Skeletal muscle tissue (tissue), 4 donors: Measurements from ENCODE around the gene DLG2. TPM values are rescaled to one million over a fixed set of nuclear protein-coding genes. Genes with fewer than 3 reads are reported as not detected.

Experiments
- H3K27ac ChIP-seq: one replicate; pipeline ENCODE4 v1.7.0; 2013; ENCODE audit warnings: mild to moderate bottlenecking, low read depth, low read length, inconsistent platforms
- H3K27me3 ChIP-seq, 3 donors: one replicate each; pipeline ENCODE4 v1.7.0; 2013; ENCODE audit warnings: low read length in 3 of 3; ENCODE audit not compliant: control insufficient read depth in 3 of 3, insufficient read depth in 3 of 3
- H3K36me3 ChIP-seq, 3 donors: one replicate each; pipeline ENCODE4 v1.7.0; 2013; ENCODE audit warnings: low read length in 3 of 3; ENCODE audit not compliant: control insufficient read depth in 3 of 3, insufficient read depth in 3 of 3
- H3K4me1 ChIP-seq, 3 donors: one replicate each; pipeline ENCODE4 v1.7.0; 2013; ENCODE audit warnings: low read length in 3 of 3, mild to moderate bottlenecking in 3 of 3; ENCODE audit not compliant: control insufficient read depth in 3 of 3, insufficient read depth in 3 of 3
- H3K4me3 ChIP-seq, 3 donors: one replicate each; pipeline ENCODE4 v1.7.0; 2013; ENCODE audit warnings: low read length in 3 of 3
- H3K9ac ChIP-seq, 3 donors: one replicate each; pipeline ENCODE4 v1.7.0; 2013; ENCODE audit warnings: low read length in 3 of 3, mild to moderate bottlenecking in 3 of 3, moderate library complexity in 2 of 3, low read depth in 1 of 3
- H3K9me3 ChIP-seq, 3 donors: one replicate each; pipeline ENCODE4 v1.7.0; 2013; ENCODE audit warnings: low read length in 3 of 3; ENCODE audit not compliant: control insufficient read depth in 3 of 3
- total RNA-seq: library from RNA; depleted of rRNA; stranded (reverse); fragments of >200 nt; gene quantifications from one replicate; pipeline ENCODE4 v1.2.3, GENCODE V29; 2014
- donor health status: Osteomylitis.

The DLG2 gene
- total RNA-seq, 1 donor from 2014 or later: 18.3 TPM

DNA sequence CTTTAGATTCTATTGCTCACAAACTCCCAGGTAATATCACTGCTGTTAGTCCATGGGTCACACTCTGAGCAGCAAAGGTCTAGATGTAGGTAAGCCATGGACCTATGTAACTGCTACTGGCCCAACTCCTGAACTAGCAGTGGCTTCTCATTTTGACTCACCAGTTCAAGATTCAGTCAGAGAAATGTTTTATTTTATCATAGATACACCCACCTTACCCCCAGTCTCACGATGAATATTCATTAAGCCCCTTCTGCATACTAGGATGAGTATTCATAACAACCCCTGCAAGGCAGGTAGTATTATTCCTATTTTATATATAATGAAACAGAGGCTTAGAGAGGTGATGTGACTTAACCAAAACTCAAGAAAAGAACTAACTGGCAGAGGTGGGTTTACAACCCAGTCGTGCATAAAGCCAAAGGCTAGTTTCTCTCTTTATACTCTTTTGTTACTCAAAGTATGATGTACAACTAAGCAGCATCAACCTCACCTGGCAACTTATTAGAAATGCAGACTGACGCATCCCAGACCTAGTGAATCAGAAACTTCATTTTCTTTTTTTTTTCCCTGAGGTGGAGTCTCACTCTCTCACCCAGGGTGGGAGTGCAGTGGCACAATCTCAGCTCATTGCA, 1383.4 kb downstream of the DLG2 start:
- H3K4me3 ChIP-seq: no peak overlapping the region
- no peaks in the 10 kb centered on the region for H3K36me3 ChIP-seq
- no peaks in the 10 kb centered on the region for H3K9me3 ChIP-seq
- no peak overlapping the region for H3K27ac ChIP-seq
- no peaks in the 10 kb centered on the region for H3K4me1 ChIP-seq
- no peak overlapping the region for H3K9ac ChIP-seq
- no peaks in the 10 kb centered on the region for H3K27me3 ChIP-seq

DNA sequence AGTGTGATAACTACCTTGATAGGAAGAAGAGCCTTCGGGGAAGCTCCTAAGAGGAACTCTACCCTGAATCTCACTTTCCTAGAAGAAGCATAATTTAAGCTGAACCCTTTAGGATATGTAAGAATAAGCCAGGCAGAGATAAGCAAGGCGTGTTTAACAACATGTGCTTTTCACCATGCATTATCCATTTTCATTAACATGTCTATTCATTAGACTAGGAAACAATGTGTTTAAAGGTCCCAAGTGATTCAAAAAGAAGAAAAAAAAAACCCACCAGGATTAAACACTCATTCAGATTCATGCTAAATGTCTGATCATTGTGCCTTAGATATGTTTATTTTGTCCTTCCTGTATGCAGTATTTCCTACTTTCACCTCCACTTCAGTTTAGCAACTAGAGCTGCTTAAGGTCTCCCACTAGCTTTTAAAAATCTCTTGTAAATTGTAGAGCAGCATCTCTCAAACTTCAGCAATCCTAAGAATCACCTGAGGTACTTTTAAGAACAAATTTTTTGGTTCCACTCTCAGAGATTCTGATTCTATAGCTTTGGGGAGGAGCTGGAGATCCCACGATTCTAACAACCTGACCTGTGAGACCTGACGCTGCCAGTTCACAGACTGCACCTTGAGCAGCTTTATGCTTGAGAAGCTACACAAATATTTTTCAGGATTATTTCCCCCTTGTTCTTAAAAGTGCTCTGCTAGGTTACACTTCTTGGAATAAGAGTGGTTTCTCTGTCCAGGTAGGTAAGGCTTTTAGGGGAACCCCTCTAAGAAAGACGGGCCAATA, 1385.6 kb downstream of the DLG2 start:
- H3K36me3 ChIP-seq: no peaks in the 10 kb centered on the region
- H3K27ac ChIP-seq: no peak overlapping the region
- no peak overlapping the region for H3K9ac ChIP-seq
- H3K9me3 ChIP-seq: no peaks in the 10 kb centered on the region
- no peaks in the 10 kb centered on the region for H3K4me1 ChIP-seq
- H3K4me3 ChIP-seq: no peak overlapping the region
- H3K27me3 ChIP-seq: no peaks in the 10 kb centered on the region

DNA sequence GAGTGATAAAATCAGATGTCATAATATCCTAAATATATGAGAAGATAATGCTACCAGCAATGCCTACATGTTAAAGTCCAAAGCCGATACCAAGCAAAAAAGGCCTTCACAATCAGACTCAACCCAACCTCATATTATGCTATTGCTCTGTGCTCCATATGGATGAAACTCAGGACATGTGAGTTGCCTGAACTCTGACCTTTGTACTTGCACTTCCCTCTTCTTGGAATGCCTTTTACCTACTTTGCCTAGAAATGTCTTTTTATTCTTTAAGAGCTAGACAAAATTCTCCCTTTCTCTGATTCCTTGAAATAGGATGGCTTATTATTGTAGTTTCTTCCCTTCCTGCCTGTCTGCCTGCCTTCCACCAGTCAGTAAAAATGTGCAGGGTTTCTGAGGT, 1386.3 kb downstream of the DLG2 start:
- Histone ChIP-seq H3K27me3 (no peaks in the 10 kb centered on the region), H3K9me3 (no peaks in the 10 kb centered on the region), H3K4me1 (no peaks in the 10 kb centered on the region)

DNA sequence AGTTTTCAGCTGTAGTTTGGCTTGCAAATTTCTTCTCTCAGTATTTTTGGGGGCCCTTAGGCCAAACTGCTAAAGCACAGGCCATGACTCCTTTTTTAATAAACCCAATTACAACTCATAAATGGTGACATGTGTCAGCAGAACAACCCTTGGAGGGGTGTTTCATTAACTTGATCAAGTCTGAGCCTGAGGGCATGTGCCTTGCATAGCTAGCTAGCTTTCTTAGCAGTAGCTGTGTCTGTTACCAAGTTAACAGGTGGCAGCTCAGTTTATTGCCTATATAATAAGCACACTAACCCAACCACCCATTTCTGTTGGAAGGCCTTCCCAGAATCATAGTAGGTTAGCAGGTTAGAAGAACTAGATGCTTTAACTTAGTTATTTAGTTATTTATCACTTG, 1390.7 kb downstream of the DLG2 start:
- H3K9me3 ChIP-seq: no peaks in the 10 kb centered on the region
- no peak overlapping the region for H3K27ac ChIP-seq
- H3K4me1 ChIP-seq: no peaks in the 10 kb centered on the region
- H3K9ac ChIP-seq: no peak overlapping the region
- H3K27me3 ChIP-seq: no peaks in the 10 kb centered on the region
- no peaks in the 10 kb centered on the region for H3K36me3 ChIP-seq
- no peak overlapping the region for H3K4me3 ChIP-seq

More for the DNA sequence above, 1386.3 kb downstream of the DLG2 start:
- no peak overlapping the region for H3K4me3 ChIP-seq
- no peak overlapping the region for H3K27ac ChIP-seq
- H3K36me3 ChIP-seq: no peaks in the 10 kb centered on the region
- H3K9ac ChIP-seq: no peak overlapping the region

DNA sequence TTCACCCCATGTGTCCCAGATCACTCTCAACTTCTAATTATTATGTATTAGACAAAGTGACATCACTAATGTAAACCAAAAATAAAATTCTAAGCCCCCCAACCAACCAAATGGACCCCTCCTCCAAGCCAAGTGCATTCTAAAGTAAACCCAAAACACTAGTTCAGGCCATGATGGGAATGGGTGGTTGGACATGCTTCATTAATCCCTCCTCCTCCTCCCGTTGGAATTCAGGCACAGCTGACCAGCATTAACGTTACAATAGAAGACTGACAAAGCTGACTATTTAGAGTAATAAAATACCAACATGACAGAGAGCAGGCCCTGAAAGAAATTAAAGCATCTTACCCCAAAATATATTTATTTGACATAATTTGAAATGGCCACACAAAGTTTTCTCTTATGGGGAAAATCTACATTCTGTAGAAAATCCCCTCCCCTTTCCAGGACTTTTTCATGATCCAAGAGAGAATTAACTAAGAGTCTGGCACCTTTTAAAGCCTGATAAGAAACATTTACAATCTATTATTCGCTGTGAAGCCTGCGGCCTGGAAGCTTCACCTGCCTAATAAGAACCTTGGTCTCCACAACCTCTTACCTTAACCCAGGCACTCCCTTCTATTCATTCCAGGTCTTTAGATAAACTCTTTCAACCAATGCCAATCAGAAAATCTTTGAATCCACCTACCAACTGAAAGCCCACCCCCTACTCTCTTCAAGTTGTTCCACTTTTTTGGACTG, 1392.5 kb downstream of the DLG2 start:
- H3K36me3 ChIP-seq: no peaks in the 10 kb centered on the region
- H3K27me3 ChIP-seq: no peaks in the 10 kb centered on the region
- H3K9ac ChIP-seq: no peak overlapping the region

DNA sequence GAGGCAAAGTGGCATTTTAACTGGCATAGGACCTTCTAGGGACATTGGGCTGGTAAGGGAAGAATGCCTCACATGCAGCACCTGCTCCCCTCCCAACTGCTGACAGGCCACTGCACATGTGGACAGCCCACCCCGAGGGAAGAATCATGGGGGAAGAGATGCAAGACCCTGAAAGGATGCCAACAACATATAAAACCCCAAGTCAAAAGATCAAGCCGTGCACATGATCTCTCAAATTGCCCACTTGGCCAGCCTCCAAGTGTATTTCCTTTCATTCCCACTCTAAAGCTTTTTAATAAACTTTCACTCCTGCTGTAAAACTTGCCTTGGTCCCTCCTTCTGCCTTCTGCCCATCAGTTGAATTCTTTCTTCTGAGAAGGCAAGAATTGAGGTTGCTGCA, 1393.1 kb downstream of the DLG2 start:
- Histone ChIP-seq H3K9ac (no peak overlapping the region), H3K36me3 (no peaks in the 10 kb centered on the region), H3K27ac (no peak overlapping the region), H3K9me3 (no peaks in the 10 kb centered on the region), H3K4me1 (no peaks in the 10 kb centered on the region), H3K27me3 (no peaks in the 10 kb centered on the region), H3K4me3 (no peak overlapping the region)

More for the DNA sequence above, 1392.5 kb downstream of the DLG2 start:
- Histone ChIP-seq H3K27ac (no peak overlapping the region), H3K4me3 (no peak overlapping the region), H3K9me3 (no peaks in the 10 kb centered on the region), H3K4me1 (no peaks in the 10 kb centered on the region)

DNA sequence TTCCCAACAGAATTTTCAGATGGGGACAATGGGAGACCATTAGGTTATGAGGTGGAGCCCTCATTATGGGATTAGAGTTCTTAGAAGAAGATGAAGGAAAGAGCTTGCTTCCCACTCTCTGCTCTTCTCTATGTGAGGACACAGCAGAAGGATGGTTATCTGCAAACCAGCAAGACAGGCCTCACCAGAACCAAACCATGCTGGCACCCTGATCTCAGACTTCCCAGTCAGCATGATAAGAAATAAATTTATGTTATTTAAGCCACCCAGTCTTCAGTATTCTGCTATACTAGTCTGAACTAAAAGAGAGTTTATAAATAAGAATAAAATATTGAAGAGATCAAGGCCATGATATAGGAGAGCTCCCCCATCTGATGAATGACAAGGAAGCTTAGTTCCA, 1394.6 kb downstream of the DLG2 start:
- H3K27ac ChIP-seq: no peak overlapping the region
- H3K9me3 ChIP-seq: no peaks in the 10 kb centered on the region
- H3K4me3 ChIP-seq: no peak overlapping the region
- no peak overlapping the region for H3K9ac ChIP-seq
- H3K36me3 ChIP-seq: no peaks in the 10 kb centered on the region
- H3K27me3 ChIP-seq: no peaks in the 10 kb centered on the region
- no peaks in the 10 kb centered on the region for H3K4me1 ChIP-seq

DNA sequence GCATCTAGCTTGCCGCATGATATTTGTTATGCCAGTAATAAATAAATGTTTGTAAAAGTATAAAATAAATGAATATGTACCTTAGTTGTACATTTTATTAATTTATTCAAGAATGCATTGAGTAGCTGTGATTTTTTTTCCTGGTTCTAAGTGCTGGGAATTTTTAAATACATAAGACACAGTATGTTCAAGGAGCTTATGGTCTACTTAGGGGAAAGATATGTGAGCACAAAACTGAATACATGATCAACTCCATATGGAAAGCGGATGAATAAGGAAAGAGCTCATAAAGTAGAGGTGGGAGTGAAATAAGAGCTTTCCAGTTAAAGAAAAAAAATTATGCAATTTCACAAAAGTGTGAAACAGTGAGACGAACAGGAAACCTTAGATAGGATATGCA, 1396.7 kb downstream of the DLG2 start:
- Histone ChIP-seq H3K36me3 (no peaks in the 10 kb centered on the region), H3K4me1 (no peaks in the 10 kb centered on the region), H3K9ac (no peak overlapping the region), H3K27me3 (no peaks in the 10 kb centered on the region), H3K27ac (no peak overlapping the region), H3K9me3 (no peaks in the 10 kb centered on the region), H3K4me3 (no peak overlapping the region)

DNA sequence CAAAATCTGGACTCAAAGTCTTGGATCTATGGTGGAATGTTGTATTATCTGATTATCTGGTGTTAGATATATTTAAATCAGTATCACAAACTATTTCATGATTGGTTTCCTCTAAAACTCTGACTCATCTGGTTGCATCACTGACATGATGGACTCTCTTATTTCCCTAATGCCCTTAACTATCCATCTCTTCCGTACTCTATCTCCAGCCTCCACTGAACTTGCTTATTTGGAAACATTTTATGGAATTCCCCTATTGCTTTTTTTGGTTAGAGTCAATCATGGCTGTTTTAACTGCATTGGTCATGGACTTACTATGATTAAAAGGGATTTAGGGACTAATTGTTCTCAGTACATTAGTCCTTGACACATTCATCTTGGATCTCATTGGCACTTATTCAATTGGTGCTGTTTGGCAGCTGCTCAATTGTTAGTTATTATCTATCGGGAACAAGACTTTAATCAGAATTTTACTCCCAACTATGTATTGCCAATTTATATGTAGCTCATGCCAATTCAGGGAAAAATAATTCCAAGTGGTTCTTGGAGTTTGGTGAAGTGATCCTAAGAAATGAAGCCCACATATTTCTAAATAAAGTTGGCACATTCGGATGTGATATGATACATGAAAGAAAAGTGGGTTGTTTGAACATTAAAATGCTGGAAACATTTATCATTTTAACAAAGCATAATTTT, 1399.0 kb downstream of the DLG2 start:
- no peaks in the 10 kb centered on the region for H3K36me3 ChIP-seq
- H3K9ac ChIP-seq: no peak overlapping the region
- no peak overlapping the region for H3K27ac ChIP-seq
- no peaks in the 10 kb centered on the region for H3K4me1 ChIP-seq
- H3K9me3 ChIP-seq: no peaks in the 10 kb centered on the region
- no peaks in the 10 kb centered on the region for H3K27me3 ChIP-seq
- H3K4me3 ChIP-seq: no peak overlapping the region
